GM15510 (cell line): ENCODE data around the gene ITIH1.

Experiments used
- POLR2A ChIP-seq: IDR thresholded peaks from 3 replicates; pipeline ENCODE4 v1.6.1; 2011; ENCODE audit warnings: borderline replicate concordance; ENCODE audit not compliant: insufficient read length; ENCODE audit errors: extremely low read depth

Gene ITIH1

DNA sequence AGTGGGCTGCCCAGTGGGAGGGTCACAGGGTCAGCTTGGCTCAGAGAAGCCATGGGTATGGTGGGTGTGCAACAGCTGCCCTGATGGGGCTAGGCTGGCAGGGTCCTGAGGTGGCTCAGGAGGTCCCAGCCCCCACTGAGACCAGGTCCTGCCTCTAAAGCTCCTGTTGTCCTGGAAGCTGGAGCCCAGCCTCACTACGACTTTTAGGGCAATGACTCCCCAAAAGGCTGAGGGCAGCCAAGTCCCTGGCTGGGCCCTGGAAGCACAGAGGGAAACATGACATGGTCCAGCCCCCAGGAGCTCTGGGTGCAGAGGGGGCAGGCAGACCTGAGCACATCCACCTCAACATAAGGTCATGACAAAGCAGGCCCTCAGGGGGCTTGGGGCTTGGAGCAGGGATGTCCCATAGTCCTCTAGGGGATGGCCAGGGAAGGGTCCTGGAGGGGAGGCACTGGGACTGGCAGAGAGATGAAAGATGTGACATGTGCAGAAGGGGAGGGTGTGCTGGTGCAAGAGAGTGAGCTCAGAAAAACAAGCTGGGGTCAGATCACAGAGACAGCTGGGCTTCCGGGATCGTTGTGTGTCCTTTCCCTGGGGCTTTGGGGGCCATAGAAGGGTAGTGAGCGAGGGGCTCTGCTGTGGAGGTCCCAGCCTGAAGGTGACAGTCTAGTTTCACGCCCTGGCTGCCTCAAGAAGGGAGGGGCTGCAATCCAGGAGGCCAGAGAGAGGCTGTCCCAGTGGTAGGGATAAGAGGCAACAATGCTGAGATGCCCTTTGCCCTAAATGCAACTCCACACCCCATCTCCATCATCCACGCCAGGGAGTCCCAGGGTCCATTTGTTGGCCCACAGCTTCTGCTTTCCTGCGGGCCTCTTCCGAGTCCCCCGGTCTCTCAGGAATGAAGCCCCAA is 16.6 kb downstream of the ITIH1 start:
- TF ChIP-seq POLR2A, result no peak

DNA sequence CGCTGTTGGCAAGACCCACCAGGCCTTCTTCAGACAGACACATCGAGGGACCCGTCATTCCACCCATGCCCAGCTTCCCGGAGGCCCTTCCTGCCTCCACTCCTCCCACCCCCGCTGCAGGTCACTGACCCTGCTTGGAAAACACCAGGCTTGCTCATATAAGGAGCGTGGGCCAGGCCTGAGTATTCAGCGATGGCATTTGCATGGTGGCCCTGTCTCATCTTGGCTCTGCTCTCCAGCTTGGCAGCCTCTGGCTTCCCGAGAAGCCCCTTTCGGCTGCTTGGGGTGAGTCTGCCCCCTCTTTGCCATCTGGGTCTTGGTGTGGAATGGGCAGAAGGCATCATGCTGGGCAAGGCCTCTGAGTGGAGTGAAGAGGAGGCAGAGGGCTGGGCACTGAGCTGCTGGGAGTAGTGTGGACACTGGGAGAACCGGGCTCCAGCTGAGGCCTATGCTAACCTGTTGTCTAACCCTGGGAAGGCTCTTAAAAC is 17.3 kb downstream of the ITIH1 start, which contains the start of gene ITIH3:
ITIH3 (plus strand) TSS at position 185 of the 488 bp plus-strand sequence; CDS start at position 193, 8 bp downstream.
- no peak for TF ChIP-seq POLR2A

DNA sequence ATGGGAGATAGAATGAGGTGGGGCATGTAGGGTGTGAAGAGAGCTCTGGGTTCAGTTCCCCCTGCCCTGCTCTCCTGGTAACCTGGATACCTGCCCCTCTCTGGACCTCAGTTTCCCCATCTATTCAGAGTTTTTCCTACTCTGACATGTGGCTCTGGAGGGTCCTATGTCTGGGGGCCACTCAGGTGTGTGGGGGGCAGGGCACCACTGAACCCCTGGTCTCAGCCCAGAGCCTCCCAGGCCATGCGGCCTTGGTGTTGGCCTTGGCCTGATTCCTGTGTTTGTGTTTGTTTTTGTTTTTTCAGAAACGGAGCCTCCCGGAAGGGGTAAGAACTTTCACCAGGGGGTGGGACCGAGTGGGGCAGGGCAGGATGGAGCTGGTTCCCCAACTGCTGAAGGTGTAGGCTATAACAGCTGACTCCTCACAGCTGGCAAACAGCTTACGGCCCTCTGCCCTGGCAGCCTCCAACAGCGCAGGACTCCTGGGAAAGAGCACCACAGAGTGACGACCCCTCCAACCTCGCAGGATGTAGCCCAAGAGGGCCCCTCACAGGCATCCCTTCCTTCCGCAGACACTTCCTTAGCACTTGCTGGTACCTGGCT is 18.0 kb downstream of the ITIH1 start:
- TF ChIP-seq POLR2A, result no peak

DNA sequence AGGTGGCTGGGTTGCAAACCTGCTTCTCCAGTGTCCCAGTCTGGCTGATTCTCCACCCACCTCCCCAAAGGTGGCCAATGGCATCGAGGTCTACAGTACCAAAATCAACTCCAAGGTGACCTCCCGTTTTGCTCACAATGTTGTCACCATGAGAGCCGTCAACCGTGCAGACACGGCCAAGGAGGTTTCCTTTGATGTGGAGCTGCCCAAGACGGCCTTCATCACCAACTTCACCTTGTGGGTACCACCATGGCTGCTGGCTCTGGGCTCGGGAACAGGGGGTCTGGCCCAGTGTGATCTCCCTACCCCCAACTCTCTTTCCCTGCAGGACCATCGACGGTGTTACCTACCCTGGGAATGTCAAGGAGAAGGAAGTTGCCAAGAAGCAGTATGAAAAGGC is 19.0 kb downstream of the ITIH1 start:
- TF ChIP-seq POLR2A, result no peak

DNA sequence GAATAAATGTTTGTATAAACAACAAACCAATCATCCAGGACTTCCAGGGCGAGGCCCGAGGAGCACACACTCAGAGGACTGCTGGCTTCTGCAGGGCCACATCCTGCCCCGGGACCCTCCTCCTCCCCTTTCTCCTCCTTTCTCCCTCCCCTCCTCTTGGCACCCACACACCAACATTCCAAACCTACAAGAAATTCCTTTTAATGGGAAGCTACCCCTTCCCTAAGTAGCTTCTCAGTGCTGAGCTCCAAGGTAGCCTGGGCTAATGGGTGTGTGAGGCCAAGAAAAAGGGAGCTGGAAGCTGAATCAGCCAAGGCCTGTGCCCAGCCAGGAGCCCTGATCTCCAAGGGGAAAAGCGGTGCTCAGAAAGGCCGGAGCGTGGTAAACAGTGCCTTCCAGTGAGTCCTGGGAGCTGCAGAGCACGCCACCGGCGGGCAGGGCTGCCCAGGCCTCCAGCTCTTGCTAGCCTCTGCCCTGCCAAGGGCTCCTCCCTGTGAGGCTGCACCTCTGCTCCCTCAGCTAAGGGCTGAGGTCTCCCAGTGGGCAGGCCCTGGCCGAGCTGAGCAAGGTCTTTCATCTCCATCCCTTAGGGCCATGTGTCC is 21.1 kb downstream of the ITIH1 start:
- TF ChIP-seq POLR2A, result no peak

DNA sequence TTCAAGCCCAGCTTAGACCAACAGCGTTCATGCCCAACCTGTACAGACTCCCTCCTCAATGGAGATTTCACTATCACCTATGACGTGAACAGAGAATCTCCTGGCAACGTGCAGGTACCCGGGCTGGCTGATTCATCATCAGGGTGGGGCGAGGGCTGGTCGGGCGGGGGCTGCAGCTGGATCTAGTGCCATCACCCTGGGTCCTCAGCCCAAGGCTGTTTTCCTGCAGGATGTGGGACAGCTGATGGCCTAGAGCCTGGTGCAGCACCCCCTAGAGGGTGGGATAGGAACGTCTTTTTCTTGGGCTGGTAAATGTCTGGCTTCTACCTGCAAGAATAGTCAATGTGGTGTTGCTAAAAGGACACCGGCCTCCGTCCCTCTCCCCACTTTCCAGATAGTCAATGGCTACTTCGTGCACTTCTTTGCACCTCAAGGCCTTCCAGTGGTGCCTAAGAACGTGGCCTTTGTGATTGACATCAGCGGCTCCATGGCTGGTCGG is 21.6 kb downstream of the ITIH1 start:
- no peak for TF ChIP-seq POLR2A

DNA sequence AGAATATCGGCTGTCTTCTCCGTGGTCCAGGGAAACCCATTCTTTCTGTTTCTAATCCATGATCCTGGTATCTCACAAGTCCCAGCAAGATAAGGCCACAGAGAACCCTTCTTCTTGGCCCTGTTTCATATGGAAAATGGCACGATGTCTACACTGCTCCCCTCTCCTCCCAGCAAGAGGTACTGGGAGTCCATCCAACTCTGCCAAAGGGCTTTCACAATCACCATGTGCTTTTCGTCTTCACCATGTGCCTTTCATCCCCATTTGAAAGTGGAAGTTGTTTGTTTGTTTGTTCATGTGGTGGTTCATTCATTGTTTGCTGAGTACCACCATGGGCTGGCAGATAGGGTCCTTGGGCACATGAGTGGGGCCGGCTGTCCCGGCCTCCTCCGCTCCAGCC is 22.7 kb downstream of the ITIH1 start:
- no peak for TF ChIP-seq POLR2A

DNA sequence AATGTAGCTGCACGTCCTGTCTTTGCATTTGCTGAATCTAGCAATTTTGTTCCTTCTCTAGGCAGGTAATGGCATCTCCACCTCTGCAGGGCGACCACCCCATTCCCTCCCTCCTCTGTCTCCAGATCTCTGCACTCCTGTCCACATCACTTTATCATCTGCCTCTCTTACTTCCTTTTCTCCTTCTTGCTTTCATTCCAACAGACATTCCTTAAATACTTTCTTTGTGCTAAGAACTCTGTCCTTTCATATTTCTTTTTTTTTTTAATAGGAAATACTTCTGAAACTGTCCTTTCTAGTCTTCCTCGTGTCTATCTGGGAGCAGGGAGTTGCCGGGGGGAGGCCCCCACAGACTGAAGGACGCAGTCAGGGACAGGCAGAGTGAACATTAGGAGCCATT is 24.4 kb downstream of the ITIH1 start:
- no peak for TF ChIP-seq POLR2A

DNA sequence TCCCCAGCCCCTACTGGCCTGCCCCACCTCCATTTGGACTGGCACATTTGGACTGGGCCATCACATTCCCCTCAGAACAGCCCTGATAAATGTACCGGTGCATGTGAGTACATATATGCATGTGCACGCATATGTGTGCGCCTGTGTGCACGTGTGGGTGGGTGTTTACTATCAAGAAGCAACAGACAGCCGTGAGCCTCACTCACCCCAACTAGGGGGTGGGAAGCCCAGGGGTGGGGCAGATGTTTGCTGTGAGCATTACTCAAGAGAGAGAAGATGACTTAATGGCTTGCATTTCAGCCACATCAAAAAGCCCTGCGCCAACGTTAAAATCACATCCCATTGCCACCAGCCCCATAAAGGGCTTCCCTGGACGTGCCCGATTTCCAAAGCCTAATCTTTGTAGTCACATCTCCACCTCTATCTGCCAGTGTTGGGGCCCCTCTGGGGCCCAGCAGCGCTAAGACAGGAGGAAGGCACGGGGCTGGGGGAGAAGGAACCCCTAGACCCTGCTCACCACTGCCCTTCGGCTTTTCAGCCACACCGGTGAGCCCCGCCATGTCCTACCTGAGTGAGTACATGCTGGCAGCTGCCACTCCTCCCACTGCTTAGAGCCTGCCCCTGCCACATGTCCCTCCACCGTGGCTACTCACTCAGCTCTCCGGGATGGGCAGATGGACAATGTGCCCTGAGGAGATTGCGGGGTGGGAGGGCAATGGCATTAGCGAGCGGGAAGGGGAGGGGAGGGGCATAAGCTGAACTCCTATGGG is 28.1 kb downstream of the ITIH1 start:
- TF ChIP-seq POLR2A, result no peak

DNA sequence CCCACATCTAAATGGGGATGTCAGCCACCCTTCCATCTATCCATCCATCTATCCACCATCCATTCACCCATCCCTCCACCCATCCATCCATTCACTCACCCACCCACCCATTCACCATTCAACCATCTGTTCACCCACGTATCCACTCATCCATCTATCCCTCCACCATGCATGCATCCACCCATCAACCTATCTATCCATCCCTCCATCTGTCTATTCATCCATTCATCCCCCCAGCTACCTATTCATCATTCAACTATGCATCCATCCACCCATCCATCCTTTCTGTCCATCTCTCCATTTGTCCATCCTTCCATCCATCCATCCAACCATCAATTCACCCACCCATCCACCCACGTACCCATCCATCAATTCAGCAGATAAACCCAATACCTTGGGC is 31.8 kb downstream of the ITIH1 start:
- no peak for TF ChIP-seq POLR2A

DNA sequence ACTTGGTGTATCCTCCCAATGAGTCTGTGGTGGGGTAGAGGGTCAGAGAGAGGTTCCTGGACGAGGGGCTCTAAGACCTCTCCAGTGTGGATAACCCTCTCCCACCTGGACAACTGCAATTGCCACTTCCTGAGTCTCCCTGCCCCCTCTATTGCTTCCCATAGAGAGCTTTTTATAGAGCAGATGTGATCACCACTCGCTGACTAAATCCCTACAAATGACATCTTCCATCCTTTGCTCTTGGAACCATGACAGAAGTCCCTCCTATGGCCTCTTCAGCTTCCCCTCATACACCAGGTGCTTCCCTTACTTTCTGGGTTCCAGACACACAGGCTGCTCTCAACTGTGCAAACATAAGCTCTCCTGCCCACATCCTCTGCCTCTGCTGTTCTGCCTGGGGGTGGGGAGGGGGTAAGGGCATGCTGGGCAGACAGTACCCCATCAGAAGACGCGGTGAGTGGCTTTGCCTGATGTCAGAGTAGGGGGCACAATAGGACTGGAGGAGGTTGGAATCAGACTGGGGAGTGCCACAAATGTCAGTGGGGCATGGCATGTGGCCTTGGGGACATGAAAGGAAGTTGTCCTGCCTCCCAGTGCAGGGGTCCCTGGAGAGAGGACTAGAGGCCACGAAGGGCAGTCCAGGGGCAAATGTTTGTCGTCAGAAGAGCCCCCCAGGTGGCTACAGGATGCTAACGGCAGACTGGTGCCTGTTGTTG is 32.4 kb downstream of the ITIH1 start:
- TF ChIP-seq POLR2A, result no peak

DNA sequence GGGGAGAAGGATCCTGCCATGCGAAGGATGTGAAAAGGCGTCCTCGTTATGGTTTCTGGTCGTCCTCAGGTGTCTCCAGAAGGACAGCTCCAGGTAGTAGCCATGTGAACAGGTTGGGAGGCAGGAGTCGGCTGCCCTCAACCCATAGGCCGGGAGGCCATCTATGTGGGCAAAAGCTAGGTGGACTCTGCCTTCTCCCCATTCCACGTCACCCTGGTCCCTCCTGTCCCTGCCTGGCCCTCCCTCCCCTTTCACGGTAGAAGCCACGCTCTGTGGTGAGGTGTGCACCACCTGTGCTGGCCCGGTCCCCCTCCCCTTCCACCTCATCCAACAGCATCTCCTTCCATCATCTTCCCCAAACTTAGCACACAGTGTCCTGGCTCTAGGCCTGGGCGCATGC is 33.5 kb downstream of the ITIH1 start:
- no peak for TF ChIP-seq POLR2A

DNA sequence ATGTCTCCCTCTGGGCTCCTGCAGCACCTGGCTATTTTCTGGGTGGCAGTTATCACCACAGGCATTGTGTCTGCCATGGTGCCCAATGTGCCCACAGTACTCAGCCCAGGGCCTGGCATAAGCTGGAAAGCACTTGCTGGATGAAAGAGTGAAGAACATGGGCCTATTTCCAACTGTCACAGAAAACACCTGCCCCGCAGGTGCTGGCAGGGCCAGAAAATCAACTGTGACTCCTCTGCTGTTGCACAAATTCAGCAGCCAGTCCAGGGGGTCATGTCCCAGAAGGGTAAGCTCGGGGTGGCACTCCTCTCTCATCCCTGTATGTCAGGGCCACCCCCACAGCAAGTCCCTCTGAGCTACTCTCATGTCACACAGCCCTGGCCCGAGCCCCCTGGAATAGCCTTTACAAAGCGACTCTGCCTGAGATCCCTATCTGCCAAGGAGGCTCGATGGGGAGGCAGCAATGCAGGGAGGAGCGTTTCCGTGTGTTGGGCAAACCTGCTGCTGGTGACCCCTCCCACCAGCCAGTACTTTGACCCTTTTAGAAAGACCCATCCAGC is 34.1 kb downstream of the ITIH1 start:
- TF ChIP-seq POLR2A, result no peak

DNA sequence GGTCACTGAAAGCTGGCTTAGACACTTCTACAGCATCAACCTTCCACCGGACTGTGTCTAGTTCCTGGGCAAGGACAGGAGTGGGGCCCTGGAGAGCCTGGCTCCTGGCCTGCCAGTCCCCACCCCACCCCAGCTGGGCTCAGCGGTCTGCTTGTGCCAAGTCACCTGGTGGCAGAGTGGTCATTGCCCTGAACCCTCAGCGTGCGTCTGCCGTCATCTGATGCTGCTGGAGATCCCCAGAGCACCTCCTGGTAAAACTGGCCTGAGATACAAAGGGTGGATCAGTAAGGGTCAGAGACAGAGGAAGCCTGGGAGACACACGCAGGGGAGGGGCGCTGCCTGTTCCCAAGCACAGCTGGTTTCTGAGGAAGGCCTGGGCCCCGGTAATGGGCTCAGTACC is 36.4 kb downstream of the ITIH1 start:
- no peak for TF ChIP-seq POLR2A
